ENCODE results near the gene PSMG3.

PSMG3 gene

DNA sequence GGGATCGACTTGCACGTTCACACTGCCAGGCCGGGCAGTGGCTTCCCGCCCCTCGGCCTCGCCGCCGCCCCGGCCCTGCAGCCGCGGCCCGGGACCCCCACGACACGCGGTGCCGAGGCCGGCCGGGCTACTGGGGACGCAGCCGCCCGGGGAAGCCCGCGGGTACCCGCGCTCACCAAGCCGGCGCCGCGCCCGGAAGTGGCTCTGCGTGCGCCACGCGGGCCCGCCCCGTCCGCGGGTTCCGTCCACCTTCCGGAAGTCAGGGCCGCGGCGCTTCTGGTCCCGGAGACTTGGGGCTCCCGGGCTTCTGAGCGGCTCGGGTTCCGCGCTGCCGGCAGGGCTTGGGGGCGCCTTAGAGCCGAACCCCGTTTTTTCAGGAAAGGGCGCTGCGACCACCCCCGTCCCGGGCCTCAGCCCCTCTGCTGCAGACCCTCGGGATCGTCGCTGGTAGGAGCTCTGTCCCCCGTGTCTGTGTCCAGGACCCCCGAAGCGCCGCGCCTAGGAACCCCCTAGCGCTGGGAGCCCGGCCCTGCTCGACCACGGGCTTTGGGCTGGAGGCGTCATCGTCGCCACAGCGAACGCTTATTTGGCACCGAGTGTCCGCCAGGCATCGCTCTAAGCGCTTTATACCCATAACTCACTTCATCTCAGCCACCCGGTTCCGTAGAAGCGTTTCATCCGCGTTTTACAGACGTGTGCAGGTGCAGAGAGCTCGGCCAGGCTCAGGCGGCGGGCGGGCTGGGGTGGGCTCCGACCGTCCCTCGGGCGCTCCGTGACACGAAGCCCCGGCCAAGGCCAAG is at the start of gene PSMG3:
Gene PSMG3 (minus strand): TSS at position 200 of the 800 bp plus-strand sequence. CDS start 693 bp downstream, outside the sequence.
- Histone ChIP-seq H3K36me3 (ENCODE audit: insufficient read depth, low read length) (peaks cover 10% of the 10 kb centered on the region), H3K9me3 (ENCODE audit: control insufficient read depth, insufficient read depth, low read length) (no peaks in the 10 kb centered on the region), H3K4me1 (ENCODE audit: insufficient read depth, low read length) (peaks cover 14% of the 10 kb centered on the region), H3K9ac (ENCODE audit: low read depth, low read length) (peak within 1 kb of the TSS; percentile 87)

DNA sequence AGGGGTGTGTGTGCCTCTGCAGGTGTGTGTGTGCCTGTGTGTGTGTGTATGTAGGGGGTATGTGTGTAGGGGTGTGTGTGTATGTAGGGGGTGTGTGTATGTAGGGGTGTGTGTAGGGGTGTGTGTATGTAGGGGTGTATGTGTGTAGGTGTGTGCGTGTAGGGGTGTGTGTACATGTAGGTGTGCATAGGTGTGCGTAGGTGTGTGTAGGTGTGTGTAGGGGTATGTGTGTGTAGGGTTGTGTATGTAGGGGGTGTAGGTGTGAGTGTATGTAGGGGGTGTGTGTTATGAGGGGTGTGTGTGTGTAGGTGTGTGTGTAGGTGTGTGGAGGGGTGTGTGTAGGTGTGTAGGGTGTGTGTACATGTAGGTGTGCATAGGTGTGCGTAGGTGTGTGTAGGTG is 48.6 kb upstream of the PSMG3 start:
- Histone ChIP-seq H3K36me3 (ENCODE audit: insufficient read depth, low read length) (no peaks in the 10 kb centered on the region), H3K9me3 (ENCODE audit: control insufficient read depth, insufficient read depth, low read length) (no peaks in the 10 kb centered on the region), H3K9ac (ENCODE audit: low read depth, low read length) (no peak overlapping the region), H3K4me1 (ENCODE audit: insufficient read depth, low read length) (no peaks in the 10 kb centered on the region)

- Histone ChIP-seq H3K9ac (ENCODE audit: low read depth, low read length) (no peak overlapping the region), H3K36me3 (ENCODE audit: insufficient read depth, low read length) (no peaks in the 10 kb centered on the region), H3K4me1 (ENCODE audit: insufficient read depth, low read length) (no peaks in the 10 kb centered on the region), H3K9me3 (ENCODE audit: control insufficient read depth, insufficient read depth, low read length) (no peaks in the 10 kb centered on the region)
Observed at GRCh38 chr7:1617957-1618356, 48.1 kb upstream of the PSMG3 start.

DNA sequence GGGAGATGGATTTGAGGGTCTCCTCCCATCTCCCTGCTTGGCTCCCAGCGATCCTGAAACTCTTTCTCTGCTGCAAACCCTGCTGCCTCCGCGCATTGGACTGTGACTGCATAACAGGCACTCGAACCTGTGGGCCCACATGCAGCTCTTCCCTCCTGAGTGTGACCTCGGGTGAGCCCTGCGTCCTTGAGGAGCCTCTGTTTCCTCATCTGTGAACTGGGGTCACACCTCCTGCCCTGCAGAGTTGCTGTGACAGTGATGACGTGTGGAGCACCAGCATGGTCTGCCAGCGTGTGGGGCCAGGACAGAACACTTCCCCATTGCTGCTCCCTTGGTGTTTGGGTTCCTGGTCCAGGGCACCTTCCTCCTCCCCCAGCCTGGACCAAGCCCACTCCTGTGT is 46.9 kb upstream of the PSMG3 start:
- peaks cover 4% of the 10 kb centered on the region; the same call in 1 of the 2 replicates for H3K4me1 ChIP-seq (ENCODE audit: insufficient read depth, low read length)
- H3K9ac ChIP-seq (ENCODE audit: low read depth, low read length), result no peak overlapping the region
- H3K9me3 ChIP-seq (ENCODE audit: control insufficient read depth, insufficient read depth, low read length), result no peaks in the 10 kb centered on the region
- H3K36me3 ChIP-seq (ENCODE audit: insufficient read depth, low read length), result no peaks in the 10 kb centered on the region

DNA sequence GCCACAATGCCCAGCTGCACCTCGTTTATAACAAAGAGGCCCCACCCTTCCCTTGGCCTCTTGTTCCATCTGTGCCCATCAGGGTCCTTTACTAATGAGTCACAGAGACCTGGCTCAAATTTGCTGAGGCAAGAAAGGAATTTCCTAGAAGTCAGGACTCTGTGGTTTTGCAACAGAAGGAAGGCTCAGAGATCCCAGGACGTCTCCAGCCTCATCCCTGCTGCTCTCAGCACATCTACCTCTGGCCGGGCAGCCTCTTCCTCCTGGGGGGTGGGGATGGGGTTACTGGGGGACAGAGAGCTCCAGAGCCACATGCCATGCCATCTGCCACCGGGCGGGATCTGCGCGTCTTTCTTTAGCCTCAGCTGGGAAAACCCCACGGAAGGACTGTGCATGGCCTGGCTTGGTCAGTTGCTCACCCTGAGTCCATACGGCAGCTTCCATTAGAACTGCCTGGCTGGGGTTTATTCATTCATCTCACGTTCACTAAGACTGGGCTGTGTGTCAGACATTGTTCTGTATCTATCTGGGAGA is 41.9 kb upstream of the PSMG3 start:
- no peak overlapping the region for H3K9ac ChIP-seq (ENCODE audit: low read depth, low read length)
- H3K4me1 ChIP-seq (ENCODE audit: insufficient read depth, low read length), result peaks cover 14% of the 10 kb centered on the region
- no peaks in the 10 kb centered on the region for H3K9me3 ChIP-seq (ENCODE audit: control insufficient read depth, insufficient read depth, low read length)
- H3K36me3 ChIP-seq (ENCODE audit: insufficient read depth, low read length), result no peaks in the 10 kb centered on the region

DNA sequence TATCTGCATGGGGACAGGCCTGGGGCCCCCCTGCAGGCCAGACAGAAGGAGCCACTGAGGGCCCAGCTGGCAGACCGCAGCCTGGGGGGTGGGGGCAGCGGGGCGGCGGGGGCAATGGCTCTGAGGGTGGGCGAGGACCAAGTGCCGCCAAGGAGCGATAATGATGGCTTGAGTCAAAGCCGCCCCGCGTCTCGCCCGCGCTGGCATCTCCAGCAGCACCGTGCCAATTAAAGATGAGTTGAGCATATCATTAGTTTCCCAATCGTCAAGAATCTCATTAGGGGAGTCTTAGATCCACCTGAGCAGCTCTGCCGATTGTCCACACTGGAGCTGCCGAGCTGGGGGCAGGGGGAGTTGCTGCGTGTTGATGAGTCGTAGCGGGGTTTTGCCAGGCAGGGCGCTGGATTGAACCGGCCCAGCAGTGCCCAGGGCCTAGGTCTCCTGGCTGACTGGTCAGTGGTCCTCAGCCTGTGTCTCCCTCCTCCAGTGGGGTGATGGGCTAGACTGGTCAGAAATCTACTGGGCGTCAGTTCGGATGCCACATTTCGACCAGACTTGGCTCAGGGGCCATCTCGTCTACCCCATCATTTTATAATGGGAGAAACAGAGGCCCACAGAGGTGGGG is 41.0 kb upstream of the PSMG3 start:
- Histone ChIP-seq H3K4me1 (ENCODE audit: insufficient read depth, low read length) (peaks cover 14% of the 10 kb centered on the region), H3K9ac (ENCODE audit: low read depth, low read length) (no peak overlapping the region), H3K9me3 (ENCODE audit: control insufficient read depth, insufficient read depth, low read length) (no peaks in the 10 kb centered on the region), H3K36me3 (ENCODE audit: insufficient read depth, low read length) (no peaks in the 10 kb centered on the region)

GRCh38 chr7:1610013-1610677 is 40.3 kb upstream of the PSMG3 start:
- H3K36me3 ChIP-seq (ENCODE audit: insufficient read depth, low read length), result no peaks in the 10 kb centered on the region
- peaks cover 14% of the 10 kb centered on the region for H3K4me1 ChIP-seq (ENCODE audit: insufficient read depth, low read length)
- no peaks in the 10 kb centered on the region for H3K9me3 ChIP-seq (ENCODE audit: control insufficient read depth, insufficient read depth, low read length)
- H3K9ac ChIP-seq (ENCODE audit: low read depth, low read length), result no peak overlapping the region

DNA sequence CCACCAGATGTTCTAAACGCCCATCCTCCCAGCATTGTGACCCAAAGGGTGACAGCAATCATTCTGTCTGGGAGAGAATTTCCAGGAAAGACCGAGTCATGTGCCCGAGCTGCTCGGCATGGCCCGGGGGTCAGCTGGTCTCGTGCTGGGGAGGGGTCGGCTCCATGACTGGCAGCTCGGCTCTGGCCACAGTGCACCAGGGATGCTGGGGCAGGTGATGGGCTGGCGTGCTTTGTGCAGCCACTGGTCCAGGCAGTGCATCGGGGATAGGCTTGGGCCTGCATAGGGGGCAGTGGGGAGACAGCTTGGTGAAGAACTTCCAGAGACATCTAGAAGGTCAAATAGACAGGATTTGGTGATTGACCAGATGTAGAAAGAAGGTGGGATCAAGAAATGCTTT is 39.2 kb upstream of the PSMG3 start:
- no peaks in the 10 kb centered on the region for H3K36me3 ChIP-seq (ENCODE audit: insufficient read depth, low read length)
- peaks cover 14% of the 10 kb centered on the region for H3K4me1 ChIP-seq (ENCODE audit: insufficient read depth, low read length)
- H3K9ac ChIP-seq (ENCODE audit: low read depth, low read length), result no peak overlapping the region
- no peaks in the 10 kb centered on the region for H3K9me3 ChIP-seq (ENCODE audit: control insufficient read depth, insufficient read depth, low read length)

- no peaks in the 10 kb centered on the region for H3K9me3 ChIP-seq (ENCODE audit: control insufficient read depth, insufficient read depth, low read length)
- no peak overlapping the region for H3K9ac ChIP-seq (ENCODE audit: low read depth, low read length)
- no peaks in the 10 kb centered on the region for H3K36me3 ChIP-seq (ENCODE audit: insufficient read depth, low read length)
- H3K4me1 ChIP-seq (ENCODE audit: insufficient read depth, low read length), result peaks cover 14% of the 10 kb centered on the region
Observed at GRCh38 chr7:1608318-1608717, 38.5 kb upstream of the PSMG3 start.

- H3K9me3 ChIP-seq (ENCODE audit: control insufficient read depth, insufficient read depth, low read length), result no peaks in the 10 kb centered on the region
- peaks cover 14% of the 10 kb centered on the region for H3K4me1 ChIP-seq (ENCODE audit: insufficient read depth, low read length)
- H3K36me3 ChIP-seq (ENCODE audit: insufficient read depth, low read length), result no peaks in the 10 kb centered on the region
- no peak overlapping the region for H3K9ac ChIP-seq (ENCODE audit: low read depth, low read length)
Observed at GRCh38 chr7:1607696-1608095, 37.9 kb upstream of the PSMG3 start.

DNA sequence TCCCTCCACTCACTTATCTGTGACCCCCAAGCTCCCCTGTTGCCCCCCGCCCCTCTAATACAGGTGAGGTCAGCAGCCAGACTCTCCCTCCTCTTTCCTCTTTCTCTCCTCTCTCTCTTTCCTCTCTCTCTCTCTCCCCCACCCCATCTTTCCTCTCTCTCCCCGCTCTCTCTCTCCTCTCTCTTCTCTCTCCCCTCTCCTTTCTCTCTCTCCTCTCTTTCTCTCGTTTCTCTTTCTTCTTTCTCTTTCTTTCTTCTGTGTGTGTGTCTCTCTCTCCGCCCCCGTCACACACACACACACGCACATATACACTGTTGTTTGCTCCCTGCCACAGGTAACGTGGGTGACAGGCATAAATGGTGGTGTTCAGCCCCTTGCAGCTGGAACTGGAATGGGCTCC is 37.2 kb upstream of the PSMG3 start:
- H3K4me1 ChIP-seq (ENCODE audit: insufficient read depth, low read length), result peaks cover 13% of the 10 kb centered on the region
- H3K9ac ChIP-seq (ENCODE audit: low read depth, low read length), result no peak overlapping the region
- no peaks in the 10 kb centered on the region for H3K9me3 ChIP-seq (ENCODE audit: control insufficient read depth, insufficient read depth, low read length)
- H3K36me3 ChIP-seq (ENCODE audit: insufficient read depth, low read length), result no peaks in the 10 kb centered on the region

- no peaks in the 10 kb centered on the region for H3K9me3 ChIP-seq (ENCODE audit: control insufficient read depth, insufficient read depth, low read length)
- H3K9ac ChIP-seq (ENCODE audit: low read depth, low read length), result no peak overlapping the region
- peaks cover 5% of the 10 kb centered on the region for H3K4me1 ChIP-seq (ENCODE audit: insufficient read depth, low read length)
- no peaks in the 10 kb centered on the region for H3K36me3 ChIP-seq (ENCODE audit: insufficient read depth, low read length)
Observed at GRCh38 chr7:1604383-1604782, 34.6 kb upstream of the PSMG3 start.

GRCh38 chr7:1603346-1604225 is 33.8 kb upstream of the PSMG3 start:
- no peaks in the 10 kb centered on the region for H3K9me3 ChIP-seq (ENCODE audit: control insufficient read depth, insufficient read depth, low read length)
- H3K4me1 ChIP-seq (ENCODE audit: insufficient read depth, low read length), result peaks cover 5% of the 10 kb centered on the region
- no peak overlapping the region for H3K9ac ChIP-seq (ENCODE audit: low read depth, low read length)
- no peaks in the 10 kb centered on the region for H3K36me3 ChIP-seq (ENCODE audit: insufficient read depth, low read length)

- Histone ChIP-seq H3K4me1 (ENCODE audit: insufficient read depth, low read length) (peaks cover 3% of the 10 kb centered on the region), H3K9ac (ENCODE audit: low read depth, low read length) (no peak overlapping the region), H3K36me3 (ENCODE audit: insufficient read depth, low read length) (no peaks in the 10 kb centered on the region), H3K9me3 (ENCODE audit: control insufficient read depth, insufficient read depth, low read length) (no peaks in the 10 kb centered on the region)
Observed at GRCh38 chr7:1602386-1602785, 32.6 kb upstream of the PSMG3 start.
